Activated CD4-positive, alpha-beta T cell treated with anti-CD3 and anti-CD28 coated beads for 36 hours (primary cell): ENCODE results near the gene FIGNL2. TPM values are rescaled to one million over a fixed set of nuclear protein-coding genes. Genes with fewer than 3 reads are reported as not detected.

Experiments used
- total RNA-seq, 2 experiments: library from RNA; stranded (reverse); gene quantifications; one replicate each; pipeline ENCODE4 v1.2.3, GENCODE V29; 2021

Gene FIGNL2
- total RNA-seq, 2 experiments from 2014 or later = 0.19 to 0.27 TPM

Other genes starting within 250 kb of the FIGNL2 start
- not detected for gene ANKRD33, start 39.4 kb upstream of the FIGNL2 start, total RNA-seq
- not detected for gene ACVRL1, start 58.8 kb upstream of the FIGNL2 start, total RNA-seq
- gene ACVR1B, start 103.0 kb upstream of the FIGNL2 start, total RNA-seq = 10 to 100 TPM; 10.1 to 12.7 TPM
- 10 to 100 TPM in 1 of 2 experiments, 1 to 10 TPM in 1; 6.4 to 11.5 TPM for gene TAMALIN, start 158.2 kb upstream of the FIGNL2 start, total RNA-seq
- 10 to 100 TPM; 69.4 to 72.8 TPM for gene NR4A1, start 202.7 kb upstream of the FIGNL2 start, total RNA-seq
- 10 to 100 TPM; 24.0 to 30.7 TPM for gene ATG101, start 221.3 kb upstream of the FIGNL2 start, total RNA-seq
- not detected for gene SMIM41, start 231.0 kb upstream of the FIGNL2 start, total RNA-seq